ENCODE results near the gene HMOX2.

HMOX2 gene

GRCh38 chr16:4499196-4499555, 23.0 kb downstream of the HMOX2 start:
- no peak for DNase-seq
- intact Hi-C loops (cut with DNase I) = no loop called here

GRCh38 chr16:4500272-4500671, 24.1 kb downstream of the HMOX2 start:
- intact Hi-C loops (cut with DNase I) = loop anchor here (10.0 kb wide), 1 partner anchor 115 kb away; the partner anchor contains the start of gene UBALD1
- DNase-seq = peak in 1 of 10 donors; percentile 78

DNA sequence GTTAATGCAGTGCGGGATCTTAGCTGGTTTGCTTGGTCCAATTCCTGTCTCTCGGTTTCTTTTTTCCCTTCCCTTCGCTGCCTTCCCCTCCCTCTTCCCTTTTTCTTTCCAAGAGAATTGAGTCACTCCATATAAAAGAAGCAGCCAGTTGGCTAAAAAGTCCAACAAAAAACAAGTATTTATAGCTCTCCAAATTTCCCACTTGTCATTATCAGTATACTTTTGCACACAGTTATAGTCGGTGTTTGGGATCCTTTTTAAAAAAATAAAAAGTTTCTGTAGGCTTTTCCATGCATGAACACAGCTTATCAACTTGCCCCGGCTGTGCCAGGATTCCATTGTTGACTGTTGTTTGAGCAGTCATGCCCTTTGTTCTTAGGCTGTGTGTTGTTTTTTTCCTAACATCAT, 24.9 kb downstream of the HMOX2 start:
- DNase-seq = peak in 1 of 10 donors; percentile 79
- intact Hi-C loops (cut with DNase I) = loop anchor here (10.0 kb wide), 1 partner anchor 114 kb away; the partner anchor contains the start of gene UBALD1

DNA sequence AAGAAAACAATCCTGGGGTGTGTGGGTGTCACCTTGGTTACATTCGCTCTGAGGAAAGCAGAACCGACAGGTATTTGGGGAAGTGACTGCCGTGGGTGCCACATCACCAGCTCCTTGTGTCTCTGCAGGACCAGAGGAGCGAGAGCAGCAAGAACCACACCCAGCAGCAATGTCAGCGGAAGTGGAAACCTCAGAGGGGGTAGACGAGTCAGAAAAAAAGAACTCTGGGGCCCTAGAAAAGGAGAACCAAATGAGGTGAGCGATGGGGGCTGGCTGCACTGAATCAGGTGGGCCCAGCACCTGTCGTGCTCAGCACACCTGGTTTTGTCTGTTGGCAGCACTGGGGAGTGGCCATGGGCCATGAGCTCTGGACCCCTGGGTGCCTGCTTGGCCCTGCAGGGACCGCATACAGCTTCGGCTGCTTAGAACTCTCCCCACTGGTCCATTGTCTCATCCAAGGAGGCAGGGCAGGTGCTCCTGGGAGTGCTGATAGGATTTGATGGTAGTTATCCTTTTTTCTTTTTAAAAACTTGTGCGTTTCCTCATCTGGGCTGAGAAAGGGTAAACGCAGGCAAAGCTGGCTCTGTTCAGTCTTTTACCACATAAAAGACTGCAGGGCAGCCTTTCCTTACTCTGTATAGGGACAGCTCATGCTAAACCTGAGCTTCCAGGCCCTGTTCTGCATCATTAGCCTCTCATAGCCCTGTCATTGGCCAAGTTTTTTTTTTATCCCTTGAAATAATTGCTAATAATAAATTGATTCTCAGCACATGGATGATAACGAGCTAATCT, 29.4 kb downstream of the HMOX2 start:
- intact Hi-C loops (cut with DNase I) = loop anchor here (1.0 to 10.0 kb wide), 2 partner anchors 43 to 109 kb away; partner anchors contain the start of gene UBALD1
- peak in 2 of 10 donors; percentile 38 to 78 for DNase-seq

GRCh38 chr16:4506450-4506849, 30.3 kb downstream of the HMOX2 start:
- DNase-seq = peak in 6 of 10 donors; percentile 64 to 94 (median 70)
- intact Hi-C loops (cut with DNase I) = loop anchor here (1.0 to 10.0 kb wide), 2 partner anchors 42 to 108 kb away; partner anchors contain the start of gene UBALD1

GRCh38 chr16:4507588-4508345, 31.6 kb downstream of the HMOX2 start:
- DNase-seq = peak in 2 of 10 donors; percentile 46 to 67

GRCh38 chr16:4508806-4509205, 32.6 kb downstream of the HMOX2 start:
- DNase-seq = peak in 2 of 10 donors; percentile 33 to 34
- intact Hi-C loops (cut with DNase I) = loop anchor here (10.0 kb wide), 1 partner anchor 106 kb away; the partner anchor contains the start of gene UBALD1

More at GRCh38 chr16:4507588-4508345, 31.6 kb downstream of the HMOX2 start:
- intact Hi-C loops (cut with DNase I) = loop anchor here (10.0 kb wide), 1 partner anchor 107 kb away; the partner anchor contains the start of gene UBALD1

- DNase-seq = peak in 3 of 10 donors; percentile 27 to 49 (median 49)
- intact Hi-C loops (cut with DNase I) = loop anchor here (10.0 kb wide), 1 partner anchor 105 kb away; the partner anchor contains the start of gene UBALD1
These were observed 33.2 kb downstream of the HMOX2 start for GRCh38 chr16:4509420-4509819.

DNA sequence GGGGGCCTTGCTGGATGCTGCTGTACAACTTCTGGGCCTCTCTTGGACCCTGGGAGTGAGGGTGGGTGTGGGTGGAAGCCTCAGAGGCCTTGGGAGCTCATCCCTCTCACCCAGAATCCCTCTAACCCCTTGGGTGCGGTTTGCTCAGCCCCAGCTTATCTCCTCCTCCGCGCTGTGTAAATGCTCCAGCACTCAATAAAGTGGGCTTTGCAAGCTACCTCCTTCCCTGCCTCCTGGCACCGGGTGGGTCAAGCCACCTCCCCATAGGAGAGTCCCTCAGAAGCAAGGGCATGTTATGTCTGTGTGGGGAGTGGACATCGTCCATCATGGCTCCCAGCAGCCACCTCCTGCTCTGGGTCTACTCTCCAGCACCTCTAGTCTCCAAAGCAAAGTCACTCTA, 33.9 kb downstream of the HMOX2 start:
- intact Hi-C loops (cut with DNase I) = loop anchor here (10.0 kb wide), 1 partner anchor 175 kb away; no protein-coding TSS in a partner anchor
- DNase-seq = peak in 2 of 10 donors; percentile 49 to 62

DNA sequence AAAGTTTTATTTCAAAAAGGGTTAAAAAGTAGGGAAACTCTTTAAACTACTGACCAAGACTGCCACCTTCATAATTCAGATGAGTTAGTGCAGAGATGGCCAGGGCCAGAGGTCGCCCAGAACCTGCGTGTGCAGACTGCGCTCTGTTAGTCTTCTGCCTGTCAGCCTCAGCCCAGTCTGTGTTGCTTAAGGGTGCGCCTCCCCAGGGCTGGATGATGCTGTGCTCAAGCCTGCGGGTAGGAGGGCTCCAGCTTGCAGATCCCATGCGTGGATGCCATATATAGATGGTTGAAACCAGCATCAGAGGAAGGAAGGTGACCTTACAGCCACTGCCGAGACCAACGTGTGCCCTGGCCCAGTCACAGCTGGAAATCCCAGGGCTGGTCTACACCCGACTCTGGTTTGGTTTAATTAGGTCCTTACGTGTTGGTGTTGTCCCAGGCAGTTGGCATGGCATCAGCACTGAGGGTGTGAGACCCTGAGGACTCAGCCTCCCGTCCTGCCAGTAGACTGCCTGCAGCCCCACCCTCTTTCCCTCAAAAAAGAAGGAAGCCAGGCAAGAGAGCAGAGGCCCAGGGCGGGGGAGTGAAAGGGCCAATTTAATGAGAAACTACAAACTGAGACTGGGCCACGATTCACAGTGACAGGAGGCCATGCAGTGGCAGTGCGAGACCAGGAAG, 34.7 kb downstream of the HMOX2 start:
- peak in 3 of 10 donors; percentile 64 to 82 (median 68) for DNase-seq
- intact Hi-C loops (cut with DNase I) = loop anchor here (10.0 kb wide), 1 partner anchor 174 kb away; no protein-coding TSS in a partner anchor

GRCh38 chr16:4511441-4512082, 35.4 kb downstream of the HMOX2 start:
- peak; percentile 46 to 96 (median 72) for DNase-seq
- intact Hi-C loops (cut with DNase I) = loop anchor here (10.0 kb wide), 1 partner anchor 173 kb away; no protein-coding TSS in a partner anchor

GRCh38 chr16:4512473-4512872, 36.3 kb downstream of the HMOX2 start:
- intact Hi-C loops (cut with DNase I) = loop anchor here (10.0 kb wide), 1 partner anchor 172 kb away; no protein-coding TSS in a partner anchor
- DNase-seq = peak in 3 of 10 donors; percentile 70 to 85 (median 72)

GRCh38 chr16:4513086-4513860, 37.1 kb downstream of the HMOX2 start:
- intact Hi-C loops (cut with DNase I) = loop anchor here (10.0 kb wide), 1 partner anchor 172 kb away; no protein-coding TSS in a partner anchor
- DNase-seq = peak in 4 of 10 donors; percentile 37 to 86 (median 78)

- intact Hi-C loops (cut with DNase I) = loop anchor here (10.0 kb wide), 1 partner anchor 171 kb away; no protein-coding TSS in a partner anchor
- DNase-seq = peak in 2 of 10 donors; percentile 42 to 60
These were observed 37.7 kb downstream of the HMOX2 start for GRCh38 chr16:4513881-4514280.

DNA sequence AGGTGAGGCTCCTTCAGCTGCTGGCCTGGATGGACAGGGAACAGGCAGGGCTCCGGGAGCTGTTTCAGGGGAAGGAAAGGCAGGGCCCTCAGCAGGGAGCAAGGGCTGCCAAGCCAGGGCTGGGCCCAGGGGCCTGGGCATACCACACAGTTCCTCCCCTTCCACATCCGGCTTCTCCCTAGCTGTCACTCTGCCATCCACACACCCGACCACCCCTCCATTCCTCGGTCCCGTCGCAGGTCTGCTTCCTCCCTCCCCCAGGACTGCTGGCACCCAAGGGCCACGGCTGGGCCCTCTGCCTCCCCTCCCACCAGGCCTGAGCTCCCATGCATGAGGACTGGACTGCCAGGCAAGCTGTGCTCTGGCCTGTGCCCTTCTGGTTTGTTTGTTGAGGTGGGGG, 38.4 kb downstream of the HMOX2 start:
- DNase-seq = peak in 3 of 10 donors; percentile 64 to 76 (median 72)
- intact Hi-C loops (cut with DNase I) = loop anchor here (10.0 kb wide), 1 partner anchor 170 kb away; no protein-coding TSS in a partner anchor

DNA sequence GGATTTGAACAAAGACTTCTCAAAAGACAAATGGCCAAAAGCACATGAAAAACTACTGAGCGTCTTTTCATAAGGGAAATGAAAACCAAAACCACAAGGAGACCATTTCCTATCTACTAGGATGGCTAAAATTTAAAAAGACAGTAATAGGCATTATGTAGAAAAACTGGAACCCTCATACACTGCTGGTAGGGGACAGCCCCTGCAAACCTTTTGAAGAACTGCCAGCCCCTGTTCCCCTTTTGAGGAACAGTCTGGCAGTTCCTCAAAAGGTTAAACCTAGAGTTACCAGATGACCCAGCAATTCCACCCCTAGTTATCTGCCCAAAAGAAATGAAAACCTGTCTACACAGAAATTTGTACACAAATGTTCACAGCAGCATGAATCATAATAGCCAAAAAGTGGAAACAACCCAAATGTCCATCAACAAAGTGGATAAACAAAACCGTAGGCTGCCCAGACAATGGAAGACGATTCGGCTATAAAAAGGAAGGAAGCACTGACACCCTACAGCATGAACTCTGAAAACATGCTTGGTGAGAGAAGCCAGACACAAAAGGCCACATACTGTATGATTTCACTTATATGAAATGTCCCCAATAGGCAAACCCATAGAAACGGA, 39.5 kb downstream of the HMOX2 start:
- intact Hi-C loops (cut with DNase I) = loop anchor here (10.0 kb wide), 1 partner anchor 169 kb away; no protein-coding TSS in a partner anchor
- peak in 1 of 10 donors; percentile 43 for DNase-seq

GRCh38 chr16:4517812-4518680, 41.8 kb downstream of the HMOX2 start:
- peak in 8 of 10 donors; percentile 53 to 95 (median 65) for DNase-seq
- intact Hi-C loops (cut with DNase I) = loop anchor here (10.0 kb wide), 1 partner anchor 167 kb away; no protein-coding TSS in a partner anchor

Measured in posterior cingulate gyrus (tissue), 11 donors.